ENCODE measurements around the gene LMF1.

LMF1 gene

GRCh38 chr16:819336-820043 is 151.3 kb downstream of the LMF1 start:
- Histone ChIP-seq H3K9me3 (no peaks in the 10 kb centered on the region), H3K4me3 (ENCODE audit: low read depth, low read length) (no peak overlapping the region), H3K4me1 (no peaks in the 10 kb centered on the region), H3K27me3 (peaks cover 47% of the 10 kb centered on the region), H3K36me3 (no peaks in the 10 kb centered on the region)
- TF ChIP-seq CTCF (IDR thresholded peaks at IDR 0.05; ENCODE audit: low read depth, low read length): no peak
- DNase-seq: no peak

- H3K9me3 ChIP-seq: no peaks in the 10 kb centered on the region
- H3K4me1 ChIP-seq: no peaks in the 10 kb centered on the region
- no peak for TF ChIP-seq CTCF (IDR thresholded peaks at IDR 0.05; ENCODE audit: low read depth, low read length)
- H3K4me3 ChIP-seq (ENCODE audit: low read depth, low read length): no peak overlapping the region
- H3K36me3 ChIP-seq: no peaks in the 10 kb centered on the region
- H3K27me3 ChIP-seq: peaks cover 48% of the 10 kb centered on the region
- no peak for DNase-seq
Observed at GRCh38 chr16:818592-818991, 152.2 kb downstream of the LMF1 start.

GRCh38 chr16:818132-818531 is 152.7 kb downstream of the LMF1 start:
- Histone ChIP-seq H3K4me3 (ENCODE audit: low read depth, low read length) (no peak overlapping the region), H3K27me3 (peaks cover 53% of the 10 kb centered on the region), H3K9me3 (no peaks in the 10 kb centered on the region), H3K4me1 (no peaks in the 10 kb centered on the region), H3K36me3 (no peaks in the 10 kb centered on the region)
- no peak for TF ChIP-seq CTCF (IDR thresholded peaks at IDR 0.05; ENCODE audit: low read depth, low read length)
- no peak for DNase-seq

- H3K4me3 ChIP-seq (ENCODE audit: low read depth, low read length): no peak overlapping the region
- no peaks in the 10 kb centered on the region for H3K4me1 ChIP-seq
- H3K27me3 ChIP-seq: peaks cover 55% of the 10 kb centered on the region
- H3K9me3 ChIP-seq: no peaks in the 10 kb centered on the region
- no peaks in the 10 kb centered on the region for H3K36me3 ChIP-seq
- no peak for TF ChIP-seq CTCF (IDR thresholded peaks at IDR 0.05; ENCODE audit: low read depth, low read length)
- DNase-seq: no peak
Observed at GRCh38 chr16:817001-817906, 153.5 kb downstream of the LMF1 start.

- H3K9me3 ChIP-seq: no peaks in the 10 kb centered on the region
- no peaks in the 10 kb centered on the region for H3K4me1 ChIP-seq
- TF ChIP-seq CTCF (IDR thresholded peaks at IDR 0.05; ENCODE audit: low read depth, low read length): no peak
- peaks cover 54% of the 10 kb centered on the region for H3K27me3 ChIP-seq
- no peak for DNase-seq
- H3K36me3 ChIP-seq: no peaks in the 10 kb centered on the region
- no peak overlapping the region for H3K4me3 ChIP-seq (ENCODE audit: low read depth, low read length)
Observed at GRCh38 chr16:815861-816260, 154.9 kb downstream of the LMF1 start.

- H3K4me3 ChIP-seq (ENCODE audit: low read depth, low read length): no peak overlapping the region
- H3K4me1 ChIP-seq: no peaks in the 10 kb centered on the region
- H3K9me3 ChIP-seq: no peaks in the 10 kb centered on the region
- DNase-seq: no peak
- H3K27me3 ChIP-seq: peaks cover 45% of the 10 kb centered on the region
- no peaks in the 10 kb centered on the region for H3K36me3 ChIP-seq
- no peak for TF ChIP-seq CTCF (IDR thresholded peaks at IDR 0.05; ENCODE audit: low read depth, low read length)
Observed at GRCh38 chr16:814974-815373, 155.8 kb downstream of the LMF1 start.
